Fibroblast of the aortic adventitia (primary cell): Measurements from ENCODE around the gene RIGI. TPM values are rescaled to one million over a fixed set of nuclear protein-coding genes. Genes with fewer than 3 reads are reported as not detected.
A peak's percentile ranks its signal among the peaks of the same experiment; 100 is the strongest.
"Not testable (repeated sequence)": the region's sequence is repeated elsewhere in the genome, so short reads cannot be mapped to it uniquely, and the experiment has no call there.

Experiments
- DNase-seq: peaks from one replicate; pipeline ENCODE4 v3.0.0-alpha.2; 2010; ENCODE audit warnings: low read depth
- H3K4me3 ChIP-seq: 2 replicates; pipeline ENCODE4 v1.5.1; 2011; ENCODE audit warnings: low read depth, mild to moderate bottlenecking, control low read depth, low read length, moderate library complexity
- total RNA-seq: library from RNA; depleted of rRNA; stranded (reverse); fragments of >200 nt; gene quantifications from 2 replicates; pipeline ENCODE4 v1.2.3, GENCODE V29; 2012; ENCODE audit warnings: low replicate concordance
- TF ChIP-seq, protein P1 (sequence below): IDR thresholded peaks from 2 replicates; pipeline ENCODE4 v1.5.1; 2011; ENCODE audit warnings: mild to moderate bottlenecking, low read length, control low read depth, inconsistent platforms; ENCODE audit not compliant: insufficient read depth

The RIGI gene
- total RNA-seq, 1 donor = 10.2 TPM

DNA sequence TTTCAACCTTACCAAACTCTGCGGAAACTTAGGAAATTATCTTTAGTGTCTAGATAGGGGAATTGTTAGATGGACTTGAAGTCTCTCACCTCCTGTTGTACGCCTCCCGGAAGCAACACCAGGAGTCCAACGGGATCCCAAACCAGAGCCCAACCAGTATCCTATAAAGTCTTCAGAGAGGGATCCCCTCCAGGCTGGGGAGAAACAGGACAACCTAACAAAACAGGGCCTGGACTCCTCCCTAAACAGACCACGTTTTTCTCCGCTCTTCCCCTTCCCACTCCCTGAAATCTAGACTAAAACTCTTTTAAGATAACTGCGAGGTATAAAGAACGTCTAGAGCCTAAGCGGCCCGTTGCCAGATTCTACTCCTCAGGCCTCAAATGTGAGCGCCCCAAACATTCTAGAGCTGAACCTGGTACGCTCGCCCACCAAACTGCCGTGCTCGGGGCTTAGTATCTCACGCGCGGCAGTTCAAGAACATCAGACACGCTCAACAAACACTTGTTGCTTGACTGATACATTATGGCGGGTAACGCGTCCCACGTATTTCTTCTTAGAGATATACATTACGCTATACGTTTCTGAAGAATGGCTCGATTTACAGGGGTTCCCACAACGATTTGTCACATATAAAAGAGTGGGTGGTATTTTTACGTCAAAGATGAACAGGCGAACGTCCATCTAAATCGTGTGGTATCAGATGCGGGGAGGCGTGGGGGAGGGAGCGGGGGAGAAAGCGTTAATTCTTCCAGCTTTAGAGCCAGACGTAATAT, 25.5 kb upstream of the RIGI start:
- TF ChIP-seq, protein P1, sequence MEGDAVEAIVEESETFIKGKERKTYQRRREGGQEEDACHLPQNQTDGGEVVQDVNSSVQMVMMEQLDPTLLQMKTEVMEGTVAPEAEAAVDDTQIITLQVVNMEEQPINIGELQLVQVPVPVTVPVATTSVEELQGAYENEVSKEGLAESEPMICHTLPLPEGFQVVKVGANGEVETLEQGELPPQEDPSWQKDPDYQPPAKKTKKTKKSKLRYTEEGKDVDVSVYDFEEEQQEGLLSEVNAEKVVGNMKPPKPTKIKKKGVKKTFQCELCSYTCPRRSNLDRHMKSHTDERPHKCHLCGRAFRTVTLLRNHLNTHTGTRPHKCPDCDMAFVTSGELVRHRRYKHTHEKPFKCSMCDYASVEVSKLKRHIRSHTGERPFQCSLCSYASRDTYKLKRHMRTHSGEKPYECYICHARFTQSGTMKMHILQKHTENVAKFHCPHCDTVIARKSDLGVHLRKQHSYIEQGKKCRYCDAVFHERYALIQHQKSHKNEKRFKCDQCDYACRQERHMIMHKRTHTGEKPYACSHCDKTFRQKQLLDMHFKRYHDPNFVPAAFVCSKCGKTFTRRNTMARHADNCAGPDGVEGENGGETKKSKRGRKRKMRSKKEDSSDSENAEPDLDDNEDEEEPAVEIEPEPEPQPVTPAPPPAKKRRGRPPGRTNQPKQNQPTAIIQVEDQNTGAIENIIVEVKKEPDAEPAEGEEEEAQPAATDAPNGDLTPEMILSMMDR = no peak
- peak; percentile 61 for DNase-seq
- H3K4me3 ChIP-seq = peak overlapping the region; percentile 73

DNA sequence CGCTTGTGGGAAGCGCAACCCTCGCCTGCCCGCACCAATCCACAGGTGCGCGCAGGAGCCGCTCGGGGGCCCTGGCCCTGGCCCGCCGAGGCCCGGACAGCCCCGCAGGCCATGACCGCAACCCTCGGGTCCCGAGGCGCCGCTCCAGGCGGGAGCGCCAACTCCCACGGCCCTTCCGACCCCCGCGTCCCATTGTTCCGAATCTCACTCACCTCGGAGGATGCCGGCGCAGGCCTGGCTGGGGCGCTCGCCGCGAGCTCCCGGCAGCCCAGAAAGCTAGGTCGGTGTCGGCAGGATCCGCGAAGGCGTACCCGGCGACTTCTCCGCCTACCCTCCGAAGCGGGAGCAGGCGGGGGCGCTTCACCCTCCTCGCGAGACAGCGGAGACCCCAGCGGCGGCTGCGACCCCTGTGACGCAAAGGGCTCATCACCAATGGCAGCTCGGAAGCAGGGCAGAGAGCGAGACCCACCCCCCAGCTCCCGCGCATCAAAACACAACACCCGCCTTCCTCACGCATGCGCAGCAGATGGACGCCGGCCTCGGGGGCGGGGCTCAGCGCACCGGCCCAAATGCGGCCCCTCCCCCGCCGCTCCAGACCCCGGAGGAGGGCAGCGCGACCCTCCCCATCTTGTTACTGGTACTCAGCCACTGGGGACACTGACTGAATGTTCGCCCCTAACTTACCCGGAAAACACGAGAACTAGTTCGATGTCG, 24.7 kb upstream of the RIGI start:
- peak; percentile 89 for DNase-seq
- peak overlapping the region; percentile 73 for H3K4me3 ChIP-seq
- TF ChIP-seq, protein P1 = no peak

DNA sequence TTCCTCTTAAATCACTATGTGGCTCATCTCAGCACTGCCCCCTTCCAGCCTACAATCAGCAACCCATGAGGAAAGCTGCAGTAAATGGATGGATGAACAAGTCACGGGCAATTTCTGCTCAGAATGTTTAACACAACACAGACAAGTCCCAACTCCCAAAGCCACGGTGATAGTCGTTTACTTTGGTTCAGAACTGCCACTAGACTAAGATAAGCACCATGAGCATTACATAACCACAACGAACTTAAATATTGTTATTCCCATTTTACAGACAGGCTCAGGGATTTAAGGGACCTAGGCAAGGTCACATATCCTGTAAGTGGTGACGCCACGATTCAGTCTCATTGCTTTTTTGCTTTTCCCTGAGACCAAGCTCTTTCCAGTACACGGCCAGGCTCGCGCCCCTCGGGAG, 24.2 kb upstream of the RIGI start:
- TF ChIP-seq, protein P1 = peak; percentile 16

GRCh38 chr9:32548213-32548612, 22.2 kb upstream of the RIGI start:
- not testable (repeated sequence) for DNase-seq, H3K4me3 ChIP-seq

More for the DNA sequence above, 24.2 kb upstream of the RIGI start:
- peak; percentile 43 for DNase-seq
- peak overlapping the region; percentile 73 for H3K4me3 ChIP-seq

- TF ChIP-seq, protein P1 = no peak
These were observed 19.9 kb upstream of the RIGI start for GRCh38 chr9:32545884-32546283.

GRCh38 chr9:32543047-32543446, 17.1 kb upstream of the RIGI start:
- no peak for DNase-seq
- TF ChIP-seq, protein P1 = no peak
- no peak overlapping the region for H3K4me3 ChIP-seq

More at GRCh38 chr9:32545884-32546283, 19.9 kb upstream of the RIGI start:
- DNase-seq = no peak
- H3K4me3 ChIP-seq = no peak overlapping the region

GRCh38 chr9:32533816-32534215, 7.8 kb upstream of the RIGI start:
- H3K4me3 ChIP-seq = no peak overlapping the region
- TF ChIP-seq, protein P1 = no peak
- DNase-seq = no peak
